ENCODE results near the gene NAMPT. TPM values are rescaled to one million over a fixed set of nuclear protein-coding genes. Genes with fewer than 3 reads are reported as not detected.

NAMPT gene
- total RNA-seq, 2 experiments from 2014 or later, result 790 to 812 TPM

GRCh38 chr7:106260136-106260561, 24.6 kb downstream of the NAMPT start:
- TF ChIP-seq CTCF (IDR thresholded peaks at IDR 0.05), result no peak
- peak overlapping the region; percentile 73 for H3K27ac Mint-ChIP-seq
- no peak overlapping the region for H3K4me3 Mint-ChIP-seq
- ChIA-PET CTCF (interaction anchor here (1.4 to 1.9 kb wide), 3 partner anchors 10 to 203 kb away, joined by 5 to 8 read pairs (median 5); no protein-coding TSS in a partner anchor), POLR2A (interaction anchor here (0.7 to 1.9 kb wide), 4 partner anchors 9 to 375 kb away, joined by 3 to 7 read pairs (median 4); no protein-coding TSS in a partner anchor)
- DNase-seq, result no peak
- H3K4me1 Mint-ChIP-seq (ENCODE audit: low read depth), result peaks cover 74% of the 10 kb centered on the region
- ATAC-seq, result no peak
- no peaks in the 10 kb centered on the region for H3K27me3 Mint-ChIP-seq
- intact Hi-C loops (cut with micrococcal nuclease), result no loop called here
- no peaks in the 10 kb centered on the region for H3K9me3 Mint-ChIP-seq
- H3K36me3 Mint-ChIP-seq (ENCODE audit: low read depth), result peaks cover 90% of the 10 kb centered on the region

- CTCF ChIA-PET, result interaction anchor here (1.9 kb wide), 1 partner anchor 12 kb away, joined by 5 read pairs; no protein-coding TSS in a partner anchor
- peak overlapping the region; percentile 8 for H3K27ac Mint-ChIP-seq
- intact Hi-C loops (cut with micrococcal nuclease), result no loop called here
These were observed 26.0 kb downstream of the NAMPT start for GRCh38 chr7:106258789-106259188.

GRCh38 chr7:106257752-106258151, 27.0 kb downstream of the NAMPT start:
- ChIA-PET CTCF (interaction anchor here (1.4 kb wide), 1 partner anchor 205 kb away, joined by 4 read pairs; no protein-coding TSS in a partner anchor), POLR2A (interaction anchor here (0.6 to 1.4 kb wide), 5 partner anchors 12 to 84 kb away, joined by 3 to 5 read pairs (median 3); no protein-coding TSS in a partner anchor)
- no peak overlapping the region for H3K4me3 Mint-ChIP-seq
- DNase-seq (no peak), ATAC-seq (peak; percentile 29)
- intact Hi-C loops (cut with micrococcal nuclease), result no loop called here
- H3K9me3 Mint-ChIP-seq, result no peaks in the 10 kb centered on the region
- peak overlapping the region; percentile 64 for H3K27ac Mint-ChIP-seq
- H3K27me3 Mint-ChIP-seq, result no peaks in the 10 kb centered on the region
- TF ChIP-seq CTCF (IDR thresholded peaks at IDR 0.05), result no peak
- H3K4me1 Mint-ChIP-seq (ENCODE audit: low read depth), result peaks cover 59% of the 10 kb centered on the region
- peaks cover 92% of the 10 kb centered on the region for H3K36me3 Mint-ChIP-seq (ENCODE audit: low read depth)

More at GRCh38 chr7:106258789-106259188, 26.0 kb downstream of the NAMPT start:
- Mint-ChIP-seq H3K36me3 (ENCODE audit: low read depth) (peaks cover 92% of the 10 kb centered on the region), H3K9me3 (no peaks in the 10 kb centered on the region), H3K27me3 (no peaks in the 10 kb centered on the region), H3K4me1 (ENCODE audit: low read depth) (peaks cover 67% of the 10 kb centered on the region), H3K4me3 (no peak overlapping the region)
- DNase-seq (no peak), ATAC-seq (no peak)
- POLR2A ChIA-PET, result interaction anchor here (0.8 to 1.9 kb wide), 8 partner anchors 9 to 181 kb away, joined by 3 to 7 read pairs (median 3); no protein-coding TSS in a partner anchor
- no peak for TF ChIP-seq CTCF (IDR thresholded peaks at IDR 0.05)

GRCh38 chr7:106256144-106256543, 28.6 kb downstream of the NAMPT start:
- peaks cover 47% of the 10 kb centered on the region for H3K4me1 Mint-ChIP-seq (ENCODE audit: low read depth)
- no peaks in the 10 kb centered on the region for H3K27me3 Mint-ChIP-seq
- intact Hi-C loops (cut with micrococcal nuclease), result no loop called here
- no peak for TF ChIP-seq CTCF (IDR thresholded peaks at IDR 0.05)
- H3K36me3 Mint-ChIP-seq (ENCODE audit: low read depth), result peaks cover 93% of the 10 kb centered on the region
- H3K4me3 Mint-ChIP-seq, result no peak overlapping the region
- peak overlapping the region; percentile 61 for H3K27ac Mint-ChIP-seq
- ChIA-PET CTCF (no interaction called here), POLR2A (interaction anchor here (1.4 kb wide), 1 partner anchor 13 kb away, joined by 5 read pairs; no protein-coding TSS in a partner anchor)
- DNase-seq, result no peak
- H3K9me3 Mint-ChIP-seq, result no peaks in the 10 kb centered on the region
- no peak for ATAC-seq

- peaks cover 38% of the 10 kb centered on the region for H3K4me1 Mint-ChIP-seq (ENCODE audit: low read depth)
- ChIA-PET CTCF (interaction anchor here (1.4 kb wide), 1 partner anchor 18 kb away, joined by 3 read pairs; no protein-coding TSS in a partner anchor), POLR2A (no interaction called here)
- TF ChIP-seq CTCF (IDR thresholded peaks at IDR 0.05), result no peak
- intact Hi-C loops (cut with micrococcal nuclease), result no loop called here
- peak overlapping the region; percentile 61 for H3K27ac Mint-ChIP-seq
- no peaks in the 10 kb centered on the region for H3K9me3 Mint-ChIP-seq
- ATAC-seq (peak; percentile 13), DNase-seq (no peak)
- no peak overlapping the region for H3K4me3 Mint-ChIP-seq
- H3K27me3 Mint-ChIP-seq, result no peaks in the 10 kb centered on the region
- H3K36me3 Mint-ChIP-seq (ENCODE audit: low read depth), result peaks cover 89% of the 10 kb centered on the region
These were observed 29.5 kb downstream of the NAMPT start for GRCh38 chr7:106255246-106255645.
